Small intestine (tissue), 7 donors: ENCODE measurements around the gene ARMC2. TPM values are rescaled to one million over a fixed set of nuclear protein-coding genes. Genes with fewer than 3 reads are reported as not detected.
A peak's percentile ranks its signal among the peaks of the same experiment; 100 is the strongest.

Experiments used
- DNase-seq, 2 donors: peaks; one replicate each; pipeline versions ENCODE4 v3.0.0 to v3.0.0-alpha.2; 2013
- FAIRE-seq: peaks from 2 replicates; lab custom pipeline; 2012; peaks lifted over from hg19 to GRCh38; lab: Jason Lieb, UNC
- H3K27ac ChIP-seq, 3 donors: one replicate each; pipeline ENCODE4 v1.5.1; 2013; ENCODE audit warnings: low read length in 2 of 3, mild to moderate bottlenecking in 2 of 3, control low read depth in 1 of 3, inconsistent platforms in 1 of 3, low read depth in 1 of 3, moderate library complexity in 1 of 3
- H3K27me3 ChIP-seq, 3 donors: one replicate each; pipeline ENCODE4 v1.6.1; 2013; ENCODE audit warnings: low read length in 3 of 3, inconsistent platforms in 1 of 3; ENCODE audit not compliant: control insufficient read depth in 3 of 3, insufficient read depth in 3 of 3
- H3K36me3 ChIP-seq, 3 donors: one replicate each; pipeline ENCODE4 v1.6.1; 2013; ENCODE audit warnings: low read length in 3 of 3, inconsistent platforms in 1 of 3, low read depth in 1 of 3, mild to moderate bottlenecking in 1 of 3, moderate library complexity in 1 of 3; ENCODE audit not compliant: control insufficient read depth in 3 of 3, insufficient read depth in 2 of 3
- H3K4me1 ChIP-seq, 3 donors: one replicate each; pipeline ENCODE4 v1.6.1; 2013; ENCODE audit warnings: low read length in 2 of 3, inconsistent platforms in 1 of 3, low read depth in 1 of 3, mild to moderate bottlenecking in 1 of 3, moderate library complexity in 1 of 3; ENCODE audit not compliant: control insufficient read depth in 3 of 3, insufficient read depth in 2 of 3
- H3K4me3 ChIP-seq, 3 donors: one replicate each; pipeline ENCODE4 v1.5.1; 2013; ENCODE audit warnings: low read length in 3 of 3, control low read depth in 1 of 3, inconsistent platforms in 1 of 3, low read depth in 1 of 3, mild to moderate bottlenecking in 1 of 3, moderate library complexity in 1 of 3
- H3K9me3 ChIP-seq, 2 donors: one replicate each; pipeline ENCODE4 v1.6.1; 2013; ENCODE audit warnings: low read depth in 1 of 2, low read length in 1 of 2; ENCODE audit not compliant: control insufficient read depth in 2 of 2, insufficient read depth in 1 of 2
- WGBS, 3 donors: extraction: QIAGEN DNeasy Blood & Tissue Kit; methylation state at CpG; one replicate each; pipeline ENCODE4 v1.1.7; 2013; 5-methylcytosine and 5-hydroxymethylcytosine counted together
- polyA plus RNA-seq, 4 donors: library from polyadenylated mRNA; stranded (reverse) in 3 of 4; unstranded in 1 of 4; fragments of 200-250 nt in 3 of 4; fragments of 120-200 nt in 1 of 4; gene quantifications; one replicate each; pipeline versions ENCODE4 v1.2.1 to v1.2.3, GENCODE V29; 2013
- donor health status: healthy with polysubstance abuse.
- donor health status: control.
- donor health status: control.
- donor health status: Bipolar disorder and iron deficiency.
- donor health status: healthy.

The ARMC2 gene
- polyA plus RNA-seq, 4 donors, result 0.22 to 4.1 (median 2.3) TPM

- no peaks in the 10 kb centered on the region for H3K36me3 ChIP-seq
- peaks cover 6 to 65% (median 17%) of the 10 kb centered on the region in 3 donors for H3K4me1 ChIP-seq
- DNase-seq, result no peak
- 54 to 85% (median 73%) methylated on average over 3 of the region's 3 CpGs for WGBS, 3 donors
- FAIRE-seq, result no peak
- no peaks in the 10 kb centered on the region for H3K27me3 ChIP-seq
- no peak overlapping the region for H3K4me3 ChIP-seq
- H3K27ac ChIP-seq, result peak overlapping the region in 2 of 3 donors; percentile 64 to 72
- H3K9me3 ChIP-seq, result no peaks in the 10 kb centered on the region
Observed at GRCh38 chr6:108946695-108947094, 98.5 kb downstream of the ARMC2 start.

GRCh38 chr6:108947114-108947854 lies 99.1 kb downstream of the ARMC2 start:
- WGBS, 3 donors, result 67 to 83% (median 77%) methylated on average over 5 of the region's 5 CpGs
- peak in 1 of 2 donors; percentile 59 for DNase-seq
- Histone ChIP-seq H3K4me3 (no peak overlapping the region), H3K4me1 (peaks cover 7 to 69% (median 12%) of the 10 kb centered on the region in 3 donors), H3K27me3 (no peaks in the 10 kb centered on the region), H3K9me3 (no peaks in the 10 kb centered on the region), H3K27ac (peak overlapping the region in 2 of 3 donors; percentile 64 to 72), H3K36me3 (no peaks in the 10 kb centered on the region)
- no peak for FAIRE-seq

GRCh38 chr6:108948181-108948661 lies 100.0 kb downstream of the ARMC2 start:
- 65 to 85% (median 81%) methylated on average over 7 of the region's 7 CpGs for WGBS, 3 donors
- Histone ChIP-seq H3K36me3 (no peaks in the 10 kb centered on the region), H3K27ac (peak overlapping the region in 2 of 3 donors; percentile 22 to 72), H3K4me3 (no peak overlapping the region), H3K9me3 (no peaks in the 10 kb centered on the region), H3K4me1 (peaks cover 6 to 63% (median 7%) of the 10 kb centered on the region in 3 donors), H3K27me3 (no peaks in the 10 kb centered on the region)
- DNase-seq (no peak), FAIRE-seq (no peak)

- Histone ChIP-seq H3K27me3 (no peaks in the 10 kb centered on the region), H3K4me1 (peaks cover 3 to 38% (median 7%) of the 10 kb centered on the region in 3 donors), H3K27ac (peak overlapping the region in 2 of 3 donors; percentile 17 to 51), H3K36me3 (peaks cover 0 to 1% (median 0%) of the 10 kb centered on the region in 3 donors), H3K4me3 (no peak overlapping the region), H3K9me3 (no peaks in the 10 kb centered on the region)
- WGBS, 3 donors, result 29 to 52% (median 43%) methylated on average over 16 of the region's 16 CpGs
- peak; percentile 44 to 69 for DNase-seq
- no peak for FAIRE-seq
Observed at GRCh38 chr6:108951351-108951953, 103.2 kb downstream of the ARMC2 start.

GRCh38 chr6:108952776-108953486 lies 104.7 kb downstream of the ARMC2 start:
- DNase-seq (no peak), FAIRE-seq (no peak)
- Histone ChIP-seq H3K4me3 (no peak overlapping the region), H3K4me1 (peaks cover 3 to 33% (median 7%) of the 10 kb centered on the region in 3 donors), H3K9me3 (no peaks in the 10 kb centered on the region), H3K27me3 (no peaks in the 10 kb centered on the region), H3K27ac (no peak overlapping the region), H3K36me3 (peaks cover 0 to 1% (median 0%) of the 10 kb centered on the region in 3 donors)
- 71 to 85% (median 84%) methylated on average over 27 of the region's 27 CpGs for WGBS, 3 donors

GRCh38 chr6:108953681-108954080 lies 105.5 kb downstream of the ARMC2 start:
- FAIRE-seq, result no peak
- H3K4me3 ChIP-seq, result no peak overlapping the region
- no peaks in the 10 kb centered on the region for H3K27me3 ChIP-seq

GRCh38 chr6:108955329-108955949 lies 107.2 kb downstream of the ARMC2 start:
- DNase-seq (no peak), FAIRE-seq (no peak)
- Histone ChIP-seq H3K4me3 (no peak overlapping the region), H3K4me1 (peaks cover 3 to 23% (median 7%) of the 10 kb centered on the region in 3 donors), H3K9me3 (no peaks in the 10 kb centered on the region), H3K27me3 (no peaks in the 10 kb centered on the region), H3K27ac (no peak overlapping the region), H3K36me3 (peaks cover 0 to 1% (median 0%) of the 10 kb centered on the region in 3 donors)
- 82 to 86% (median 85%) methylated on average over 15 of the region's 15 CpGs for WGBS, 3 donors

More at GRCh38 chr6:108953681-108954080, 105.5 kb downstream of the ARMC2 start:
- Histone ChIP-seq H3K4me1 (peaks cover 3 to 26% (median 7%) of the 10 kb centered on the region in 3 donors), H3K27ac (no peak overlapping the region), H3K9me3 (no peaks in the 10 kb centered on the region), H3K36me3 (peaks cover 0 to 1% (median 0%) of the 10 kb centered on the region in 3 donors)
- no peak for DNase-seq

GRCh38 chr6:108957221-108957620 lies 109.0 kb downstream of the ARMC2 start:
- Histone ChIP-seq H3K27ac (no peak overlapping the region), H3K4me3 (no peak overlapping the region), H3K4me1 (peaks cover 0 to 11% (median 0%) of the 10 kb centered on the region in 3 donors), H3K36me3 (peaks cover 0 to 1% (median 0%) of the 10 kb centered on the region in 3 donors), H3K9me3 (no peaks in the 10 kb centered on the region), H3K27me3 (no peaks in the 10 kb centered on the region)
- FAIRE-seq (no peak), DNase-seq (no peak)
- 64 to 84% (median 69%) methylated on average over 4 of the region's 4 CpGs for WGBS, 3 donors
